ENCODE measurements around the gene ART4. TPM values are rescaled to one million over a fixed set of nuclear protein-coding genes. Genes with fewer than 3 reads are reported as not detected.

ART4 gene
- total RNA-seq, 1 donor, result not detected

GRCh38 chr12:14814014-14814413 lies 29.3 kb downstream of the ART4 start, which contains the start of gene SMCO3:
Gene SMCO3, minus strand, starts transcription at chr12:14814182. Its CDS starts 7,502 bp downstream, at chr12:14806680.
- Histone ChIP-seq H3K79me2 (ENCODE audit: insufficient read depth, low read length) (no peaks in the 10 kb centered on the region), H3K27me3 (ENCODE audit: insufficient read depth, low read length) (no peaks in the 10 kb centered on the region), H3K9me3 (ENCODE audit: low read depth, low read length) (no peaks in the 10 kb centered on the region), H3K4me1 (ENCODE audit: insufficient read depth, low read length) (no peaks in the 10 kb centered on the region), H4K20me1 (ENCODE audit: insufficient read depth, low read length) (no peaks in the 10 kb centered on the region), H2AFZ (ENCODE audit: low read length) (no peak within 1 kb of the TSS), H3K4me2 (ENCODE audit: insufficient read depth, low read length) (no peak within 1 kb of the TSS), H3K27ac (ENCODE audit: low read depth, low read length) (no peak within 1 kb of the TSS), H3K4me3 (ENCODE audit: insufficient read depth, low read length) (no peak within 1 kb of the TSS), H3K36me3 (ENCODE audit: insufficient read depth, low read length) (no peaks in the 10 kb centered on the region)
- no peak for DNase-seq (ENCODE audit: insufficient read length, low spot score, missing footprints)
- TF ChIP-seq, protein P1, sequence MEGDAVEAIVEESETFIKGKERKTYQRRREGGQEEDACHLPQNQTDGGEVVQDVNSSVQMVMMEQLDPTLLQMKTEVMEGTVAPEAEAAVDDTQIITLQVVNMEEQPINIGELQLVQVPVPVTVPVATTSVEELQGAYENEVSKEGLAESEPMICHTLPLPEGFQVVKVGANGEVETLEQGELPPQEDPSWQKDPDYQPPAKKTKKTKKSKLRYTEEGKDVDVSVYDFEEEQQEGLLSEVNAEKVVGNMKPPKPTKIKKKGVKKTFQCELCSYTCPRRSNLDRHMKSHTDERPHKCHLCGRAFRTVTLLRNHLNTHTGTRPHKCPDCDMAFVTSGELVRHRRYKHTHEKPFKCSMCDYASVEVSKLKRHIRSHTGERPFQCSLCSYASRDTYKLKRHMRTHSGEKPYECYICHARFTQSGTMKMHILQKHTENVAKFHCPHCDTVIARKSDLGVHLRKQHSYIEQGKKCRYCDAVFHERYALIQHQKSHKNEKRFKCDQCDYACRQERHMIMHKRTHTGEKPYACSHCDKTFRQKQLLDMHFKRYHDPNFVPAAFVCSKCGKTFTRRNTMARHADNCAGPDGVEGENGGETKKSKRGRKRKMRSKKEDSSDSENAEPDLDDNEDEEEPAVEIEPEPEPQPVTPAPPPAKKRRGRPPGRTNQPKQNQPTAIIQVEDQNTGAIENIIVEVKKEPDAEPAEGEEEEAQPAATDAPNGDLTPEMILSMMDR (IDR thresholded peaks at IDR 0.05; ENCODE audit: extremely low read depth, low read depth, low read length), result no peak

DNA sequence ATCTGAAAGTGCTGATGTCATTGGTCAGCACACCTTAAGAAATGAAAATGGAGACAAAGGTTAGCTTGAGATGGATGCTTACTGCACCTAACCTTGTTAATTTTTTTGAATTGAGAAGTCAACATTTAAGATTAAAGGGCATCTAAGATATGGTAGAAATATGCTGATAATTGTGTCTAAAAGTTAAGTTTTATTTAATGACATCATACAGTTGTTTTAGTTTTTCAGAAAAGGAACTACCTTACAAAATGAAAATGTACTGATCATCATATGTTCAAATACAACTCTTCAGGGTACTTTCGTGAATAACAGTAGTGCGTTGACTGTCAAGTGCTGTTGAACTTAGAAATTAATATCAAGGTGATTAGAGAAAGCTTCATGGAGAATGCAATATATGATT lies 31.8 kb downstream of the ART4 start:
- TF ChIP-seq, protein P1 (IDR thresholded peaks at IDR 0.05; ENCODE audit: extremely low read depth, low read depth, low read length), result no peak

DNA sequence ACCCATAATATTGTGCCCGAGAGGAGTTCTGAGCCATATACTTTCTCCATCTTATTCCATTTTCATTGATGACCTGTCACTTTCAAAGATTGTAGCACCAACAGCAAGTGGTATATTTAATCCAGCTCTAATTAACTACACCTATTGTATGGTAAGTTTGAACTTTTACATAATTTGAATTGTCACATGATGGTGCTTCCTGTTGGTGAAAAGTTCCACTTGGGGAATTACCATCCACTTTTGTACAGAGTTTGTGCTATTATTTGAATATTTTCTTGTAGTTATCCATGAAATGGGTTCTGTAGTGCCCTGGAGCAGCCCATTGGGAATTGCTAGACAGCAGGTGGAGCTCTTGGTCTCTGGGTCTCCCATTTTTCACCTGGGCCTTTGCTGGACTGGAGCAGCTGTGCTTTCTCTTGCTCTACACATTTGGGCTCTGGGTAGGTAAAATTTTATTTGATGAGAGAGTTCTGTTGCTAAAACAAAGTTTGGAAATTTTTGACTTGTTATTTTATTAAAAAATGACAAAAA lies 32.3 kb downstream of the ART4 start:
- H4K20me1 ChIP-seq (ENCODE audit: insufficient read depth, low read length), result no peaks in the 10 kb centered on the region
- H3K36me3 ChIP-seq (ENCODE audit: insufficient read depth, low read length), result no peaks in the 10 kb centered on the region
- H2AFZ ChIP-seq (ENCODE audit: low read length), result no peak overlapping the region
- H3K27me3 ChIP-seq (ENCODE audit: insufficient read depth, low read length), result no peaks in the 10 kb centered on the region
- peak; percentile 10 for DNase-seq (ENCODE audit: insufficient read length, low spot score, missing footprints)
- no peaks in the 10 kb centered on the region for H3K4me1 ChIP-seq (ENCODE audit: insufficient read depth, low read length)
- no peaks in the 10 kb centered on the region for H3K9me3 ChIP-seq (ENCODE audit: low read depth, low read length)
- H3K4me2 ChIP-seq (ENCODE audit: insufficient read depth, low read length), result no peak overlapping the region
- H3K79me2 ChIP-seq (ENCODE audit: insufficient read depth, low read length), result no peaks in the 10 kb centered on the region
- no peak overlapping the region for H3K4me3 ChIP-seq (ENCODE audit: insufficient read depth, low read length)
- H3K27ac ChIP-seq (ENCODE audit: low read depth, low read length), result no peak overlapping the region
- TF ChIP-seq, protein P1 (IDR thresholded peaks at IDR 0.05; ENCODE audit: extremely low read depth, low read depth, low read length), result peak; percentile 32

More for the DNA sequence above, 31.8 kb downstream of the ART4 start:
- H3K79me2 ChIP-seq (ENCODE audit: insufficient read depth, low read length), result no peaks in the 10 kb centered on the region
- no peak for DNase-seq (ENCODE audit: insufficient read length, low spot score, missing footprints)
- no peaks in the 10 kb centered on the region for H3K4me1 ChIP-seq (ENCODE audit: insufficient read depth, low read length)
- H3K27me3 ChIP-seq (ENCODE audit: insufficient read depth, low read length), result no peaks in the 10 kb centered on the region
- H2AFZ ChIP-seq (ENCODE audit: low read length), result no peak overlapping the region
- H3K36me3 ChIP-seq (ENCODE audit: insufficient read depth, low read length), result no peaks in the 10 kb centered on the region
- H4K20me1 ChIP-seq (ENCODE audit: insufficient read depth, low read length), result no peaks in the 10 kb centered on the region
- no peaks in the 10 kb centered on the region for H3K9me3 ChIP-seq (ENCODE audit: low read depth, low read length)
- H3K4me2 ChIP-seq (ENCODE audit: insufficient read depth, low read length), result no peak overlapping the region
- H3K4me3 ChIP-seq (ENCODE audit: insufficient read depth, low read length), result no peak overlapping the region
- no peak overlapping the region for H3K27ac ChIP-seq (ENCODE audit: low read depth, low read length)

DNA sequence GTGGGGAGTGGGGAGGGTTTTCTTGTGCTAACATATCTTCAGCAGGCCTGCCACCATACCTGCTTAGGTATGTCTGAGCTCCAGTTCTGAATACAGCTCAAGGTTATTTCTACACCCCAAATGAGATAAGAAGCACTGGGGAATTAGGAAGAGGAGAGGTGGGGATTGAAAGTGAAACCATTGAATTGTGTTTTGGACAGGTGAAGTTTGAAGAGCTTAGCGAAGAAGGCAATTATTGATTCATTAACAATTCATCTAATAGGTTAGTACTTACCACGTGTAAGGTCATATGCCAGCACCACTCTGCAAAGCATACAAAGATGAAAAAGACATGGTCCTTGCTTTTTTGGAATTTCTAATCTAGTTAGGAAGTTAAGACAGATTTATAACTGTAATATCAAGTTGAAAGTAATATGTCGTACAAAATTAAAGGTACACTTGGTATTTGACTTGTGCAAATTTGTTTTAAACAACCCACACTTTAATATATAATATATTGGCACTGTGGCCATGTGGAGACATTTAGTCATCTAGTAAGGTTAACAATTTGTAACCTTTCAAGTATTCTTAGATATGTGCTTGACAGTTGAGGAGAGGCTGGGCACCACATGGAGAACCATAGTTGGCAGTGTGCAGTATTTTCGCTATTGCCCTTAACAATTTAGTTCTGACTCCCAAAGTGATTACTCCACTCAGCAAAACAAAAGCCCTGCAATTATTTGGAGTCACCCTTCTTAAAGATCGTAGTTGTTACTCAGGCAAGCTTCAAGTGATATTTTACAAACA lies 33.0 kb downstream of the ART4 start:
- TF ChIP-seq, protein P1 (IDR thresholded peaks at IDR 0.05; ENCODE audit: extremely low read depth, low read depth, low read length), result no peak
- H3K4me2 ChIP-seq (ENCODE audit: insufficient read depth, low read length), result no peak overlapping the region

More for the DNA sequence above, 33.0 kb downstream of the ART4 start:
- Histone ChIP-seq H3K4me3 (ENCODE audit: insufficient read depth, low read length) (no peak overlapping the region), H3K27me3 (ENCODE audit: insufficient read depth, low read length) (no peaks in the 10 kb centered on the region), H3K36me3 (ENCODE audit: insufficient read depth, low read length) (no peaks in the 10 kb centered on the region), H4K20me1 (ENCODE audit: insufficient read depth, low read length) (no peaks in the 10 kb centered on the region), H3K79me2 (ENCODE audit: insufficient read depth, low read length) (no peaks in the 10 kb centered on the region), H3K27ac (ENCODE audit: low read depth, low read length) (no peak overlapping the region), H3K4me1 (ENCODE audit: insufficient read depth, low read length) (no peaks in the 10 kb centered on the region), H3K9me3 (ENCODE audit: low read depth, low read length) (no peaks in the 10 kb centered on the region), H2AFZ (ENCODE audit: low read length) (peak overlapping the region; percentile 9)
- DNase-seq (ENCODE audit: insufficient read length, low spot score, missing footprints), result peak; percentile 6
